NCI-H2107 treated with DMSO at 0.1 percent for 48 hours (cell line): ENCODE results near the gene CMTM2.
"Not testable (repeated sequence)": the region's sequence is repeated elsewhere in the genome, so short reads cannot be mapped to it uniquely, and the experiment has no call there.

Source experiments
- DNase-seq: peaks from one replicate; lab custom pipeline; 2025; ENCODE audit not compliant: unreplicated experiment; lab: John Stamatoyannopoulos, UW

The CMTM2 gene

GRCh38 chr16:66605979-66606751 lies 26.9 kb downstream of the CMTM2 start:
- no peak for DNase-seq

GRCh38 chr16:66608241-66609138 lies 29.2 kb downstream of the CMTM2 start:
- DNase-seq: peak; percentile 45

- DNase-seq: no peak
Observed at GRCh38 chr16:66609139-66609510, 29.9 kb downstream of the CMTM2 start.

DNA sequence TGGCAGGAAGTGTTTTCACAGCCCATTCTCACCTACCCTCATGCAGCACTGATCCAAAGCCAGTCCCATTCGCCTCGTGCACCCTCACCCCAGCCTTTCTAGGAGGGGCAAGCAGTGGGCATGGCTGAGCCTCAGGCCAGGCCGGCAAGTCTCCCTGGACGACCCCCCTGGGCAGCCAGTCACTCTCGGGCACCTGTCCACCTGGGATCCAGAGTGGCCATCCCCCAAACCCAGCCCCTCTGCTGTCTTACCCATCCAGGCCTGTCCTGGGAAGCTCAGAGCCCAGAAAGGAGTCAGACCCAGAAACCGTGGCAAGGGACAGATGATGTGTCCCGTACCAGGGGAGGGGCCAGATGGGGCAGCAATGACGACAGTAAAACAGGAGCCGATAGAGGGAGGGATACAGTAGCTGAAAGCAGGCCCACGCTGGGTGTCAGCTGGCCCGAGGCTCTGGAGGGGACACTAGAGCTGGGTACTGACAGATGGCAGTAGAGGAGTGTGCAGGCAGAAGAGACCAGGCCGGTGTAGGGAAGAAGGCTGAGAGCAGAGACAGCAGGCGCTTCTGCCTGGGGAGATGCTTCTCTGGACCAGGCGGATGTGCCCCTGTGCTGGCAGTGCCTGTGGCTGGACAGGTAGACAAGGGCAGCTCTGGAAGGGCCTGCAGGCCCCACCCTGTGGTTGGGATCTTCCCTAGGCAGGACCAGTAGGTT lies 31.0 kb downstream of the CMTM2 start:
- no peak for DNase-seq

DNA sequence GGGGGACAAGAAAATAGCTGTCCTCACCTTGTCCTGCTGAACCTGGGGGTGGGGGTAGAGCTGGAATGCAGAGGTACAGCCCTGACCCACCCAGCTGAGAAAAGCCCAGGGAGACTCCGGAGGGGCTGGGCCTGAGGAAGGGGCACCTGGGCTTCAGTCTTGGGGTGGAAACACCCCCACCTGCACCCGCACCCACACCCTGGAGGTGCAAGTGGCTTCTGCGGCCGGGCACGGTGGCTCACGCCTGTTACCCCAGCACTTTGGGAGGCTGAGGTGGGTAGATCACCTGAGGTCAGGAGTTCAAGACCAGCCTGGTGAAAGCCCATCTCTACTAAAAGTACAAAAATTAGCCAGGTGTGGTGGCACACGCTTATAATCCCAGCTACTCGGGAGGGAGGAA lies 32.6 kb downstream of the CMTM2 start:
- DNase-seq: not testable (repeated sequence)

GRCh38 chr16:66612422-66612821 lies 33.2 kb downstream of the CMTM2 start:
- DNase-seq: no peak

DNA sequence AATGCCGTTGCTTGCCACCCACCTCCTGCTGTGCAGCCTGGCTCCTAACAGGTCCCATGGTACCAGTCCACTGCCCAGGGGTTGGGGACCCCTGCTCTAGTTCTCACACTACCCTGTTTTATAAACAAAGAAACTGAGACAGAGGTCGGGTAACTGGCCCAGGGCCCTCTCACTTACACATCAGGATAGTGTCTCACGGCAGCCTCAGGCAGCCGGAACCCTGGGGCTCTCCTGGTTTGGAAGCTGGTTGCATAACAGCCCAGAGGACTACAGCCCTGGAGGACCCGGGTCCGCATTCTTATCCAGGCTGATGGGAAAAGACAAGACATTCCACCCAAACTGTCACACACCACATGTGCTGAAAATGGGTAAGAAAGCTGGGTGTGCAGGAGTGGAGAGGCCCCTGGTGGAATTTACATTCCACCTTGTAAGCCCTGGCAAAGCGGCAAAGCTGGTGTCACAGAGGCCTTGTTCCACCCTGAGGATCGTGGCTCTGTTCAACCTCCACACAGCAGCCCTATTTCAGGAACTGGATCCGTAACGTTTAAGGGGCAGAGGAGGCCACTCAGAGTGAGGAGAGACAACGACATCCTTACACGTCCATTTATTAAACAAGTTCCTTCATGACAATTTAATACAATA lies 35.0 kb downstream of the CMTM2 start:
- DNase-seq: no peak

DNA sequence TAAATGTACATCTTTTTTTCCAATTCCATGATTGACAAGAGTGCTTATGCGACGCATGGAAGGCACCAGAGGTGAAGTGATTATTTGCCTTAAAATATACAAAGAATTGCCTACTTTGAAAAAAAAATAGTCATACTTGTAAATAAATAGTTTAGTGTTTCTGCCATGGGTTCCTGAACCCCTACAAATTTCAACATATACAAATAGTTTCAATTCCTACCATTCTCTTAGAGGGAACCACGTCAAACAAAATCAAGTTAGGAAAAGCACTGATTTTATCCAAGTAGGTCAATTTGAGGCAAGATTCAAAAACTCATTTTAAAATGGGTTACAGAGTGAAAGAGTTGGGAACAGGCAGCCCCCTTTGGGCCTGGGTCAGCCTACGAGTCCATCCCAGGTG lies 36.9 kb downstream of the CMTM2 start:
- DNase-seq: no peak

GRCh38 chr16:66616592-66616991 lies 37.3 kb downstream of the CMTM2 start:
- no peak for DNase-seq

DNA sequence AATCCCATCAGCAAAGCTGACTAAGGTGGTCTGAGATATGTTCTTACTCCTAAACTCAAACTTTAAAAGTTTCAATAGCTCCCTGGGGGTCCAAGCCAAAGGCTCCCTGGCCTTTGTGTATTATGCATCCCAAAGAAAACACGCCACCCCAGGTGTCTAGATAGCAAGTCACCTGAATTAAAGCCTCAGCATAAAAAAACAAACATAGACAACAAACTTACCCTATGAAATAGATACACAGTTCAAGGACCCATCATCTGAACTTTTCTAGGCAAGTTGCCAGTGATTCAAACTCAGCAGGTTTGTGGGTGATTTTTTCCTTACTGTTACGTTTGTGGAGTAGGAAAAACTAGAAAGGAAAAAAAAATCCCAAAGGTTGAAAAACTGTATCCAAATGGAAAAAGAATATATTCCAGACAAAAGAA lies 37.8 kb downstream of the CMTM2 start:
- no peak for DNase-seq

DNA sequence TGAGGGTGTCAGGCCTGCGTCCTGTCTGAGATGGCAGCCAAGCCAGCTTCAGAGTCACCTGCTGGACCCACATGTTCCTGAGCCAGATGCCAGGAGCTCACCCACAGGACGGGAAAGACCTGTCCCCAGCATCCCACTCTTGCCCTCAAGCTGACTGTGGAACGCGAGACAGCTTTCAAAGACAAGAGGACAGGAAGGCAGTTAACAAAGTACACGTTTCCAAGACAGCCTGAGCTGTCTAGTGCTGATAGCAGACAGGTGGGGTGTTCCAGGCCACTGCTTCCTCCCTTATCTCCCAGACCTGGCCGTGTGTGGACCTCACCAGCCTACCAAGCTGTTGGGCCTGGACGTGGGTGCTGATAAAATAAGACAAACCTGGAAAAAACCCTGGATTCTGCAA lies 38.5 kb downstream of the CMTM2 start:
- no peak for DNase-seq

DNA sequence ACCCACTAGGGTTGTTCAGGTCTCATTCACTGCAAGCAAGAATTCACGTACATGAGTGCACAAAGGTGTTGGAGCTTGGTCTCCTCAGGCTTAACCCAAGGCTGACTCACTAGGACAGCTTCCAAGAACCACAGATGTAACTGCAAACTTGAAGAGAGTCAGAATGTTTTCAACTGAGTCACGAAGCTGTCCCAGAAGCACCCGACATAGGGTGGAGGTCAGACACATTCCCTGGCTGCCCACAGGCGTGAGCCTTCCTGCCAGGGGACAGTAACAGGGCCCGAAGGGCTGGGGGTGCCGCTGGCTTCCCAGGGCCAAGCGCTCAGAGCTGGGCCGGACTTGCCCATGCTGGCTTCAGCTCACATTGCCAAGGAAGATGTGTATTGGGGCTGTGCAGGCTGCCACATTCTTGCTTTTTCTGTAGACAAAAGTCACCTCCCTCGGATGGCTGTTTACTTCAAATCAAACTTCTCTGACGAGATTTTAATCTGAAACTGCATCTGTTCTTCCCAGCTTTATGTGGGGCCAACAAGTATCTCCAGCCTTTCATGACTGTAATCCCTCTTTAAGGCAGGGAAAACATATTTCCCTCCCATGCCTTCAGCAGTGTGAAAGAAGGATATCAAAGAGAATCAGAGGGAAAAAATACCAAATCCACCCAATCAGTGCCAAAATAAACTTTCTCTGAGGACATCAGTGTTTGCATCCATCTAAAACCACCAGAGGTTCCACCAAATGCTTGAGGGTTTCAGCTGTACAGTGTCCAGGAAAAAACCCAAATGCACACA lies 39.5 kb downstream of the CMTM2 start:
- DNase-seq: no peak

GRCh38 chr16:66619534-66620428 lies 40.5 kb downstream of the CMTM2 start:
- no peak for DNase-seq

DNA sequence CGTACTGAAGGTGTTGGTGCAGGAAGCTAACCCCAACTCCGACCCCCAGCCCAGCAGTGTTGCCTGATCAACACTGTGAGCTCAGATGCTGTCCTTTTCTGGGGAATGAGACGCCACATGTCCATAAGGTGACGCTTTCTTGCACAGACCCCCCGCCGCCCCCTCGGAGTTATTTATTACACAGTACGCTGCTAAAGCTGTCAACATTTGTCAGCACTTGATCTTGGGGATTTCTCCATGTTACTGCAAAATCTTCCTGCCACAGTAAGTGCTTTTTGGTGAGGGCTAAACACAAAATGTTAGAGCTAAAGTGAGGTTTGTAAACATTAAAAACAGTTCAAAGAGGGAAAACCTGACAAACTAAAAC lies 41.1 kb downstream of the CMTM2 start:
- DNase-seq: no peak

DNA sequence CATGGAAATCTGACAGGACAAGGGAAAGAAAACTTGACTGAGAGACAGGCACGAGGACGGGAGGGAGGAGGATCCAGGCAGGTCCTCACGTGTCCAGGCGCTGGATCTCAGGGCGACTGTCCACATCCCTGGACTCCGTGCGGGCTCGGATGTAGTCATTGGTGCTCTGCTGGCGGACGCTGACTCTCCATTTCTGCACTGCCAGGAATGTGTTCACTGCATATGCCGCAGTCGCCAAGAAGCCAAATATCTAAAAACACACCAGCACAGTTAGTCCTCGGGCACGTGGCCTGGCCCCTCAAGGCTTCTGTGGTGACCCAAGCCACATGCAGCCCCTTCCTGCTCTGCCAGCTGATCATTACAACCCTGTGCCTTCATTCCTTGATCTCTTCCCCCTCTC lies 42.7 kb downstream of the CMTM2 start:
- DNase-seq: no peak

- no peak for DNase-seq
Observed at GRCh38 chr16:66622863-66623262, 43.6 kb downstream of the CMTM2 start.

- no peak for DNase-seq
Observed at GRCh38 chr16:66623755-66624154, 44.5 kb downstream of the CMTM2 start.

DNA sequence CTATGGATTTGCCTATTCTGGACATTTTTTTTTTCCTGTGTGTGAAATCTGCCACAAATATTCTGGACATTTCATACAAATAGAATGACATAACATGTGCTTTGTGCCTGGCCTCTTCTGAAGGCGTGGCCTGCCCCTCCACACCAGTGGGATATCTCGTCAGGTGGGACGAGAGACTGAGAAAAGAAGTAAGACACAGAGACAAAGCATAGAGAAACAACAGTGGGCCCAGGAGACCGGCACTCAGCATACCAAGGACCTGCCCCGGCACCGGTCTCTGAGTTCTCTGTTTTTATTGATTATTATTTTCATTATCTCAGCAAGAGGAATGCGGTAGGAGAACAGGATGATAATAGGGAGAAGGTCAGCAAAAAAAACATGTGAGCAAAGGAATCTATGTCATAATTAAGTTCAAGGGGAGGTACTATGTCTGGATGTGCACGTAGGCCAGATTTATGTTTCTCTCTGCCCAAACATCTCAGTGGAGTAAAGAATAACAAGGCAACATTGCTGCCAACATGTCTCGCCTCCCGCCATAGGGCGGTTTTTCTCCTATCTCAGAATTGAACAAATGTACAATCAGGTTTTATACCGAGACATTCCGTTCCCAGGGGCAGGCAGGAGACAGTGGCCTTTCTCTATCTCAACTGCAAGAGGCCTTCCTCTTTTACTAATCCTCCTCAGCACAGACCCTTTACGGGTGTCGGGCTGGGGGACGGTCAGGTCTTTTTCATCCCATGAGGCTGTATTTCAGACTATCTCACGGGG lies 48.5 kb downstream of the CMTM2 start:
- DNase-seq: not testable (repeated sequence)

DNA sequence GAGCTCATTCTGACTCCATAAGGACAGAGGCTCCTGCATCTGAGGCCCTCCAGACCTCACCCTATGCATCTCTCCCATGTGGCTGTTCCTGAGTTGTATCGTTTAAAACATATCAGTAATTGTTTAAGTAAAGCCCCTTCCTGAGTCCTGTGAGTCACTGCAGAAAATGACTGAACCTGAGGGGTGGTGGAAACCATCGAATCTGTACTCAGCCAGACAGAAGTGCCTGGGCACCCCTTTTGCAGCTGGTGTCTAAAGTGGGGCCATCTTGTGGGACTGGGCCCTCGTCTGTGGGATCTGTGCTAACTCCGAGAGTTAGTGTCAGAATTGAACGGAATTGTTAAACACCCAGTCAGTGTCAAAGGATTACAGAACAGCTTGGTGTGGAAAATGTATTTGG lies 50.6 kb downstream of the CMTM2 start:
- DNase-seq: no peak
